Stimulated activated CD8-positive, alpha-beta memory T cell treated with anti-CD3 and anti-CD28 coated beads, Interleukin-12 subunit alpha, Interleukin-12 subunit beta, amount 100 ng/mL, for 1 hour (primary cell): ENCODE data around the gene NPAS2.
A peak's percentile ranks its signal among the peaks of the same experiment; 100 is the strongest.

Experiments used
- DNase-seq: peaks from one replicate; pipeline ENCODE4 v3.0.0-alpha.2; 2020; ENCODE audit warnings: low read depth

The NPAS2 gene

GRCh38 chr2:100968146-100969145, 148.5 kb downstream of the NPAS2 start:
- DNase-seq, result no peak

GRCh38 chr2:100969998-100970397, 150.1 kb downstream of the NPAS2 start:
- DNase-seq, result no peak

DNA sequence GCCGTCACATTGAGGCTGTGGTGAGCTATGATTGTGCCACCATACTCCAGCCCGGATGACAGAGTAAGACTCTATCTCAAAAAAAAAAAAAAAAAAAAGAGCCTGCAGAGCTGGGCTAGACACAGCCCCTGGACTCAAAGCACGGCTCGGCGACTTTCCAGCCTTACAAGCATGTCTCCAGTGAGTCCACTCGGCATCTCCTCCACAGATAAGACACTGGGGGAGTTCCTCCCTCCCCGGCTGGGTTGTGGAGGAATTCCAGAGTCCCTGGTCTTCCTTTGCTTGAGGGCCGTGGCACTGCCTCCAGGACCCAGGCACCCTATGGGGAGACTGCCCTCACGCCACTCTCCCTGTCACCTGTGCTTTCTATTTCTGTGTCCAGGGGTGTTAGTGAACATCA, 151.3 kb downstream of the NPAS2 start:
- DNase-seq, result no peak

DNA sequence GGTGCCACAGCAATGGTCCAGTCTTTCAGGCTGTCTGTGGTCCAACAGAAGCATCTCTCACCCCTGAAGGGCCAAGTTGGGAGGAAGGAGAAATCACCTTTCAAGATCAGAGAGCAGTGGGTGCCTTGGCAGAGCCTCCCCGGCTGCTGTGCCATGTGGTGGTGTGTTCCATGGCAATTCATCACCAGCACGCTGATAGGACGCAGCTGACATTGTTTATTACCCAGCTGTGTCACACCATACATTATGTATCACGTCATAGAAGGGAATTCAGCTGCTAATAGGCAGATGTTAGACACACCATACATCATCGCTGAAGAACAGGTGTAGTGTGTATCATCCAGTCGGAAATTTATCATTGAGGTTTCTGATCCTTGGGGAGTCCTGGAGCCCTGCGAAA, 152.5 kb downstream of the NPAS2 start:
- DNase-seq, result no peak

DNA sequence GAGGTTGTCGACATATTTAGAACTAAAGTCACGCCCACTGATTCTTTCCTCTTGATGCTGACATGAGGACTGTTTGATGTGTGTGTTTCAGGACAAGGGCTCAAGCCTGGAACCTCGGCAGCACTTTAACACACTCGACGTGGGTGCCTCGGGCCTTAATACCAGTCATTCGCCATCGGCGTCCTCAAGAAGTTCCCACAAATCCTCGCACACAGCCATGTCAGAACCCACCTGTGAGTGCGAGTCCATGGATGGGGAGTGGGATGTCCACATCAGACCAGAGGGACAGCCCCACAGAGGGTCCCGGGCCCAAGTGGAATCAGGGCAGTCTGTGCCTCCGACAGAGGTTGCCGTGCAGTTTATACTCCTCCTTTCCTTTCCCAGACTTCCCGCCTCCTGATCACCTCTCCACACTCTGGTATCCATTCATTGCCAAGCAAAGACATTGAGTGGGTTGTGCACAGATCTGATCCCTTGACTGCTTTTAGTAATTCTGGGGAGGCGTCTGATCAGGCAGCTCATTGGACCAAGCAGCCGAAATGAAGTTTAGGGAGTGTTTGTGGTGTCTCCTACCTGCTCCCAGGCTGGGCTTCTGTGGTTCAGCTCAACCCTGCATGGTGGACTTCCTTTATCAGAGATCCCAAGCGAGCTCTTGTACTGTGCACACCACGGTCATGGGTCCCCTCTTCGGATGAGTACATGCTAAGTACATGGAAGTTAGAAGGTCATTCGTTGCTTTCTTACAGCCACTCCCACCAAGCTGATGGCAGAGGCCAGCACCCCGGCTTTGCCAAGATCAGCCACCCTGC, 155.0 kb downstream of the NPAS2 start:
- DNase-seq, result no peak

GRCh38 chr2:100975521-100975785, 155.5 kb downstream of the NPAS2 start:
- DNase-seq, result no peak

DNA sequence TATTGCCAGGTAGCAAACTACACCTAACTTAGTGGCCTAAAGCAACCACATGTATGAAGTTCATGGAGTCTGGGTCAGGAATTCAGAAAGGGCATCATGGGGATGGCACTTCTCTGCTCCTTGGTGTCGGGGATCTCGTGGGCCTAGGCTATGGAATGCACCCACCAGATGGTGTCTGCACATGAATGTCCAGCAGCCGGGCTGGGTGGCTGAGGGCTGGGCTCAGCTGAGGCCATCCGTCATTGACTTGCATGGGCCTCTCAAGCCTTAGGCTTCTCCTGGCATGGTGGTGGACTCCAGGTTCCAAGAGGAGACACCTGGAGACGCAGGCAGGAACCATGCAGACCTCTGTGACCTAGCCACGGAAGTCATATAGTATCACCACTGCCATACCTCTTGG, 156.1 kb downstream of the NPAS2 start:
- no peak for DNase-seq

DNA sequence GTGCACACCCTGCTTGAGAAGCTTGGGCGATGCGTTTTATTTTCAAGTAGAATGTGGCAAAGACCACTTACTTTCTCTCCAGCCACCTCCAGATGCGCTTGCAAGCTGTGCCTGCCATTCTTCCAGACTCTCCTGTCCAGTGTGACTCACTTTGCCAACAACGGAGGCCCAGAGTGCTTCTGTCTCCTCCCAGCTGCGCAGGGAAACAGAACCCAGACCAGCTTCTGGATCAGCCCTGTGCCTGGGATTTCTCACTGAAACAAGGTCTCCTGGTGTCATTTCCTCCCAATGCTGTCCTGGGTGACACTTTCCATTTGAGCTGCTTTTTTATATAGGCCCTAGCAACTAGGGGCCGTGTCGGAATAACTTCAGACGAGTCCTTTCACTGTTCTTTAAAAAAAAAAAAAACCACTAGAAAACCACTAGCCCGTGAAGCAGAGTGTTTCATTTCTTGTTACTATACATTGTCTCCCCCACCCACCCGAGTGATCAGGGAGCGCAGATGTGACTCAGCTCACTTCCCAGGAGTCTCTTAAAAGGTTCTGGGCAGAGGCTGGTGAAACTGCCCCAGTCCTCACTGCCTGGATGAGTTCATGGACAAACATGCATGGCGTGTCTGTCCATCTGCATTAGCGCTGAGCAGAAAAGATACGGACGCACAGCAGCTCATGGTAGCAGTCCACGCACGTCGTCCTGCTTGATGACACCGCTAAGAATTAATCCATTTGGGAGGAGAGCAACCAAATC, 156.9 kb downstream of the NPAS2 start:
- DNase-seq, result no peak

- DNase-seq, result no peak
Measured at GRCh38 chr2:100977511-100977910, 157.6 kb downstream of the NPAS2 start.

GRCh38 chr2:100978582-100979191, 158.7 kb downstream of the NPAS2 start:
- DNase-seq, result no peak

- DNase-seq, result no peak
Measured at GRCh38 chr2:100980046-100980445, 160.1 kb downstream of the NPAS2 start.

- no peak for DNase-seq
Measured at GRCh38 chr2:100981011-100981410, 161.1 kb downstream of the NPAS2 start.

DNA sequence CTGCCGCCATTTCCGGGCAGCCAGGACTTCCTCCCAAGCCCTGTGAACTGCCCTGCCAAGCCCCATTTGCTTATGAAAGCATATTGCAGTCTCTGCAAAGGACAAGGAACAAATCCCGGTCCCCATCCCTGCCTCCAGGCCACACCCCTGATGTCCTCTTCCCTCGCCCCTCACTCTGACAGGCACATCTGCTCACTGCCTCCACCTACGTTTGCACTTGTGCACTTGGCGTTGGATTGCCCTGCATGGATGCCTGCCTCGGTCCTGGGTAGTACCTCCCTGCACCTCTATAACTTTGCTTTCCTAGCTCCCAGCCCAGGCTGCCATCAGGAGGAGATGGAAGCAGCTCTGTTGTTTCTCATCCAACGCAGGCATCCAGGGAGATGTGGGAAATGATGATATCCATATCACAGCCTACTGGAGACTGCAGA, 162.5 kb downstream of the NPAS2 start:
- no peak for DNase-seq

- no peak for DNase-seq
Measured at GRCh38 chr2:100983201-100983600, 163.3 kb downstream of the NPAS2 start.

DNA sequence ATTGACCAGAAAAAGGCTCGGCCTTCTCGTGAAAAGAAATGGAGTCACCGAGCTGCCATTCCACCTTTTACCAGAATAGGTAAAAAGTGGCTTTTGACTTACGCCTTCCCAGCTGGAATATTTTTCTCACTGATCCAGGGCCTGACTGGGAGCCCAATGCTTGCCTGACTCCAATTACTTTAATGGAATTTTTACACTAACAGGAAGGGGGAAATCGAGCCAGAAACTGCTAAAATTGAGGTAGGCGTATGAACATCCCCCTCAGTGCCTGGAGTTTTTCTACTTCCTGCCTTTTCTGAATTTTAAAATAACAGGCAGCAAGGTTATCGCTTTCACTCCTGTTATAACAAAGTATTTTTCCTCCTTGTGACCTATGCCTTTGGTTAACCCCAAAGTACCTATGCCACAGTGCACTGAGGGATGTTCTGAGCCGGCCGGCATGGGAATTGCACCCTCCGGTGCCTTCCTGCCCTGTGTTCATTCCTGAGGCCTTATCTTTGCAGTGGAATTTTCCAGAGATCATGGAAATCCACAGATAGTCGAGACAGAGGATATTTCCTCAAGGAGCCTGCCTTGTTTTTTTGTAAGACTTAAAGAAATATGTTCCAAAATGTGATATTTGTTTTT, 163.9 kb downstream of the NPAS2 start:
- no peak for DNase-seq

DNA sequence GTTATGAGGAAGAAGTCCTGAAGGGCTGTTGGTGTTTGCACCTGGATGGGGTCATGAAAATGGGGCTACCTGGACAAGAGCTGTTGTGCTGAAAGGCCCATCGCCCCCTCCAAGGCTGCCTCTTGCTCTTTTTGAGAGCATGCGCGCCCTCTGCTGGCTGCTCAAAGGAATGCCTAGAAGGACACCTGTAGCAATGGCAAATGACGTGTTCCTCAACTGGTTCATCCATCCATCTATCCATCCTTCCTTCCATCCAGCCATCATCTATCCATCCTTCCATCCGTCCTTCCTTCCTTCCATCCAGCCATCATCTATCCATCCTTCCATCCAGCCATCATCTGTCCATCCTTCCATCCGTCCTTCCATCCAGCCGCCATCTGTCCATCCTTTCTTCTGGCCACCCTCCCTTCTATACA, 165.0 kb downstream of the NPAS2 start:
- peak; percentile 64 for DNase-seq

GRCh38 chr2:100986157-100986556, 166.2 kb downstream of the NPAS2 start:
- DNase-seq, result no peak

DNA sequence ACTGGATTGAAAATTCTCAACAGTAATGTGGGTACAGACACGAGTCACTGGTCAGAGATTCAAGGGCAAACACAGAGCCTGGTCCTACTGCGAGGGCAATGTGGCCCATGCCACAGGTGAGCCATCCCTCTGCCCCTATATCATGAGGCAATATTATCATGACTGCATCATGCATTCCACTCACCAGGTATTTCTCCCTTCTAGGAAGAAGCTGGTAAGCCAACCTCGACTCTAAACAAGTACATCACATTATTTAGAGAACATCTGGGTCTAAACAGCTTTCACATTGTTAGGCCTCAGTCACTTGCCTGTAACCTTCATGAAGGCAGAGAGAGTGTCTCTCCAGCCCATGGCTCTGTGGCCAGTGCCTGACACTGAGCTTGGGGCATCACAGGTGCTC, 167.6 kb downstream of the NPAS2 start:
- DNase-seq, result no peak

GRCh38 chr2:100987974-100988373, 168.0 kb downstream of the NPAS2 start:
- no peak for DNase-seq

DNA sequence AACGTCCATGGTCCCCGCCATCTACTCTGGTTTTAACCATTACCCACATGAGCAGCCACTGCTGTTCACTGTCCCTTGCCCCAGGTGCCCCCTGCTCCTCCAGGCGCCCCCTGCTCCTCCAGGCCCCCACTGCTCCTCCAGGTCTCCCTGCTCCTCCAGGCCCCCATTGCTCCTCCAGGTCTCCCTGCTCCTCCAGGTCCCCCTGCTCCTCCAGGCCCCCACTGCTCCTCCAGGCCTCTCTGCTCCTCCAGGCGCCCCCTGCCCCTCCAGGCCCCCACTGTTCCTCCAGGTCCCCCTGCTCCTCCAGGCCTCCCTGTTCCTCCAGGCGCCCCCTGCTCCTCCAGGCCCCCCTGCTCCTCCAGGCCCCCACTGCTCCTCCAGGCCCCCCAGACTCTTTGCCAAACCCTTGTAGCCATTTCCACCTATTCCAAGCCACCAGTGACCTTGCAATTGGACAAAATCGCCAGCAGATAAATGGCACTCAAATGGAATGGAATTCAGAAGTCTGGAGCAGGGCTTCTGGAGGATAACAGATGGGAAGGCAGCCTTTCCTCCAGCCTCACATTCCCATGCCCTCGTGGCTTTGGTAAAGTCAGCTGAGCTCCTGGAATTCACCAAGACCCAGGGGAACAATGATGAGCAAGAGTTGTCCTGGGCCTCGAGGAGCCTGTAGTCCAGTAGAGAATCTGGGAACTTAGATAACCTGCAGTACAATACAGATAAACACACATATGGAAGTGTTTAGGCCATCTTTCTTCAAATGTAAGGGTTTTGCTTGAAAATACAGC, 168.9 kb downstream of the NPAS2 start:
- DNase-seq, result no peak

DNA sequence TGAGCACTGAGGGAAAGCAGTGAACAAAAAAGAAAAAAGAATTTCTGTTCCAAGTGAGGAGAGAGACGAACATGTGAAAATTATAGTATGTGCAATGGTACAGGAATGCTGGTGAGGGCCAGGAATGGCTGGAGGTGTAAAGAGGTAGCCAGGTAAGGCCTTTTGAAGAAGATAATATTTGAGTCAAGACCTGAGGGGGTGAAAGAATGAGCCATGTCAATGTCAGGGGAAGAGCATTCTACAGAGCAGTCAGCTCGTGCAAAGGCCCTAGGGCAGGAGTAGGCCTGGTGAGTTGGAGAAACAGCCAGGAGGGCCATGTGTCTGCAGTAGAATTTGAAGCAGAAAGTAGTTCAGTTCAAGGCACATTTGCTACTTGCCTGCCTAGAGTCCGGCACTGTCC, 169.7 kb downstream of the NPAS2 start:
- DNase-seq, result no peak
